Thoracic aorta (tissue), 2 donors: ENCODE measurements around the gene SNX21. TPM values are rescaled to one million over a fixed set of nuclear protein-coding genes. Genes with fewer than 3 reads are reported as not detected.
"Not testable (repeated sequence)": the region's sequence is repeated elsewhere in the genome, so short reads cannot be mapped to it uniquely, and the experiment has no call there.

ENCODE experiments used
- ATAC-seq: fragments of 150-250 bp; one replicate; pipeline ENCODE4 v1.8.0; 2017; ENCODE audit warnings: low read depth; ENCODE audit not compliant: insufficient number of reproducible peaks, low FRiP score
- DNase-seq: peaks from one replicate; pipeline ENCODE4 v3.0.0-alpha.2; 2020; ENCODE audit warnings: low spot score
- H3K27ac ChIP-seq, 2 donors: fragments of 200-600 bp; sonication (generic); 1 replicate in 1 of 2; 2 replicates in 1 of 2; pipeline ENCODE4 v1.5.1; 2016; ENCODE audit warnings: mild to moderate bottlenecking in 2 of 2, moderate library complexity in 2 of 2
- H3K27me3 ChIP-seq: fragments of 200-600 bp; sonication (generic); replicated peaks from 2 replicates; pipeline ENCODE4 v1.6.0; 2016; ENCODE audit warnings: mild to moderate bottlenecking; ENCODE audit not compliant: insufficient read depth
- H3K36me3 ChIP-seq: fragments of 200-600 bp; sonication (generic); one replicate; pipeline ENCODE4 v1.5.1; 2016
- H3K4me1 ChIP-seq, 2 donors: fragments of 200-600 bp; sonication (generic); 1 replicate in 1 of 2; 2 replicates in 1 of 2; pipeline versions ENCODE4 v1.5.1 to v1.6.0; 2016; ENCODE audit warnings: low read depth in 2 of 2, mild to moderate bottlenecking in 1 of 2; ENCODE audit not compliant: control insufficient read depth in 1 of 2
- H3K4me3 ChIP-seq: fragments of 200-600 bp; sonication (generic); 2 replicates; pipeline ENCODE4 v1.5.1; 2016; ENCODE audit warnings: mild to moderate bottlenecking
- H3K9me3 ChIP-seq: fragments of 200-600 bp; sonication (generic); 2 replicates; pipeline ENCODE4 v1.5.1; 2016
- CTCF ChIP-seq: fragments of 200-600 bp; sonication (generic); IDR thresholded peaks from one replicate; pipeline ENCODE4 v1.5.1; 2019; ENCODE audit warnings: antibody characterized with exemption
- total RNA-seq, 2 donors: library from RNA; depleted of rRNA; stranded (reverse); fragments of >200 nt; gene quantifications; one replicate each; pipeline versions ENCODE4 v1.1.0 to v1.2.3, GENCODE V29; 2016

The SNX21 gene
- total RNA-seq, 2 donors from 2014 or later: 78.2 to 133 TPM

GRCh38 chr20:45866454-45866853 lies 32.9 kb downstream of the SNX21 start:
- TF ChIP-seq CTCF: no peak
- H3K9me3 ChIP-seq: no peaks in the 10 kb centered on the region
- H3K36me3 ChIP-seq: no peaks in the 10 kb centered on the region
- H3K27me3 ChIP-seq: no peaks in the 10 kb centered on the region
- no peaks in the 10 kb centered on the region for H3K4me1 ChIP-seq
- no peak overlapping the region for H3K4me3 ChIP-seq
- H3K27ac ChIP-seq: no peak overlapping the region
- no peak for ATAC-seq
- DNase-seq: no peak

GRCh38 chr20:45867136-45867818 lies 33.7 kb downstream of the SNX21 start:
- no peak for TF ChIP-seq CTCF
- no peaks in the 10 kb centered on the region for H3K4me1 ChIP-seq
- H3K4me3 ChIP-seq: no peak overlapping the region
- H3K27me3 ChIP-seq: no peaks in the 10 kb centered on the region
- no peak overlapping the region for H3K27ac ChIP-seq
- no peaks in the 10 kb centered on the region for H3K36me3 ChIP-seq
- ATAC-seq: no peak
- DNase-seq: no peak
- H3K9me3 ChIP-seq: no peaks in the 10 kb centered on the region

- Histone ChIP-seq H3K36me3 (no peaks in the 10 kb centered on the region), H3K4me3 (no peak overlapping the region), H3K27ac (no peak overlapping the region), H3K27me3 (no peaks in the 10 kb centered on the region), H3K4me1 (no peaks in the 10 kb centered on the region), H3K9me3 (no peaks in the 10 kb centered on the region)
- no peak for DNase-seq
- TF ChIP-seq CTCF: no peak
- no peak for ATAC-seq
Observed at GRCh38 chr20:45867819-45868176, 34.2 kb downstream of the SNX21 start.

- no peaks in the 10 kb centered on the region for H3K4me1 ChIP-seq
- peaks cover 6% of the 10 kb centered on the region for H3K36me3 ChIP-seq
- no peak for TF ChIP-seq CTCF
- no peaks in the 10 kb centered on the region for H3K9me3 ChIP-seq
- no peak for DNase-seq
- no peak for ATAC-seq
- H3K27ac ChIP-seq: no peak overlapping the region
- no peak overlapping the region for H3K4me3 ChIP-seq
- no peaks in the 10 kb centered on the region for H3K27me3 ChIP-seq
Observed at GRCh38 chr20:45872626-45873025, 39.0 kb downstream of the SNX21 start.

- Histone ChIP-seq H3K4me3 (no peak overlapping the region), H3K9me3 (no peaks in the 10 kb centered on the region), H3K27ac (no peak overlapping the region), H3K4me1 (no peaks in the 10 kb centered on the region), H3K36me3 (peaks cover 13% of the 10 kb centered on the region), H3K27me3 (no peaks in the 10 kb centered on the region)
- DNase-seq: no peak
- no peak for TF ChIP-seq CTCF
- ATAC-seq: no peak
Observed at GRCh38 chr20:45873409-45874103, 40.0 kb downstream of the SNX21 start.

GRCh38 chr20:45874104-45874481 lies 40.5 kb downstream of the SNX21 start:
- H3K27me3 ChIP-seq, H3K27ac ChIP-seq, ATAC-seq, DNase-seq, H3K4me1 ChIP-seq, H3K9me3 ChIP-seq, H3K4me3 ChIP-seq: not testable (repeated sequence)
- peaks cover 13% of the 10 kb centered on the region for H3K36me3 ChIP-seq
